GM19035 (cell line): ENCODE measurements around the gene GRIA3.

ENCODE experiments used
- ATAC-seq: cut with Tn5 transposase; IDR thresholded peaks from one replicate; pipeline ENCODE4 v1.9.1; 2021; ENCODE audit not compliant: unreplicated experiment

The GRIA3 gene

DNA sequence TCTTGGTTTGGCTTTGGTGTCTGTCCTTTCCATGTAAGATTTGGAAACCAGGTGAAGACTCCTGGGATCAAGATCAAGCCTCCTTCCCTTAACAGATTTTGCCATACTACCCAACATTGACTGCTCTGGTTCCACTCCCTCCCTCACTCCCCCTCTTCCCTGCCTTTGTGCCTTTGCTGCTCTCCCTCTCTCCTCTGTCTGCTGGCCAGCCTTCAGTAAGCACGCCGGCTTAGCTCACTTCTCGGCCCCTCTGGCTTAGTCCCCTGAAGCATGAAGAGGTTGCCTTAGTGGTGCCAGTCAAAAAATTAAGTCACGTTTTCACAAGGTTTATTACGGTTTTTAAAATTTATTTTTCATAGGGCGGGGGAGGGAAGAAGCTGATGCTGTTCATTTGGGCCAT is 6.0 kb downstream of the GRIA3 start:
- no peak for ATAC-seq

DNA sequence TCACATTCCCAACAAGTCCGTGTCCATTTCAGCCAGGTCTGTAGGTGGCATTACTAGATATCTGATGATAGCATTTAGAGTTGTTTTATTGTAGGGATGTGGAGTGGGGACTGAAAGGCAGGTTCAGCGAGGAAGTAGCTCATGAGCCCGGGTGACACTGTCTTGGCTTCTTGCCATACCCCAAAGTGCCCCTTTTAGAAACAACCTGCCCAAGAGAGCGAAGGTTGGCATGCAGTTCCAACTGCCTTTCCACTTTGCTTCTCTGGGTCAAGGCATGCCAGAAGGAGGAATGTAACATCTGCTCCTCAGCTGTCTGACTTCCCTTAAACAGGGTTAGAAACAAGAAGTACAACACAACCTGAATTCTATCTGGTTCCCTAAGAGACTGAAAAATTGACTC is 9.0 kb downstream of the GRIA3 start:
- ATAC-seq = no peak

DNA sequence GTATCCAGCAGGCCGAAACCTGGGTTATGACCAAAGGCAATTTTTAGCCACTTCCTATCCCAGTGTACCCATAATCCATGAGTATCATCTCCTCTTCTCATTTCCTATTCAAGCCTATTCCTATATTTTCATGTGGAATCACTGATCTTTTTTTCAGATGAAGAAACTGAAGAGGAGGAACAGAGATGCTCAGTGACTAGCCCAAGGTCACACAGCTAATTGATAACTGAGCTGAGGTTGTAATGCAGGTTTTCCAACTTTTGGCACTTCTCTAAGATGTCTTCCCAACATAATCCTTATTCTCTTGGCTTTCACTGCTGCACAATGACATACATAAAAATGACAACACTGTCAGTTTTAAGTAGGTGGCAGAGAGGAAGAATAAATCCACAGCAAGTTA is 15.3 kb downstream of the GRIA3 start:
- ATAC-seq = no peak

DNA sequence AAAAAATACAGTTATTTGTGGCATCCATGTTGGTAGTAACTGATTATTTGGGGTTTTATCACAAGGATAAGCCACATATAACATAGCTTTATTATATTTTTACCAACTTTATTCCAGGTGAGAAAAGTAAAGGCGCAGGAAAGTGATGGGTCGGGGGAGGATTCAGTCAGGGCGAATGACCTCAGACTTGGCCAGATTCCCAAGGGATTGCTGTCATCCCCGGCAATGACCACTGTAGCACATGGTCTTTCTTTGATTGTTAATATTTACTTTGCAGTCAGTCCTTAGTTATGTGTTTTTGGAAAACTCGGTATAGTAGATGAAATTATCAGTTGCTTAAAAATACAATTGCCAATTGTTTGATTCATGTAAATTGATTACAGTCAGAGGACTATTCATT is 17.6 kb downstream of the GRIA3 start:
- ATAC-seq = no peak

DNA sequence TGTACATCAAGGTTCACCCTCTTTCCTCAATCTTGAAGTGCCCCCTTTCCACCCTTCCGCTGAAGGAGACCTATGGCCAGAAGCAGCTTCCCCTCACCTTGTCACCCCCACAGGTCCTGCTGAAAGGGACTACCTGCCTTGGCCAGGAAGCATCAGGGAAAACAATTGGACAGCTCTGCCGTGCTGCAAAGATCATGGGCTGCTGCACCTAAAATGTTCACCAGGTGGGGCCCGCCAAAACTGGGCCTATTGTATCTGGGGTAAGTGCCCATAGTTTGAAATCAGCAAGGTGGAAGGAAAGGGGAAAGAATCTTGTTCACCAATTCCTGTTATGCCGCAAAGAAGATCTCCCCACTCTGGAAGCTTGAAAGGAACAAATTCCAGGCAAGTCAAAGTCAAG is 18.4 kb downstream of the GRIA3 start:
- no peak for ATAC-seq

DNA sequence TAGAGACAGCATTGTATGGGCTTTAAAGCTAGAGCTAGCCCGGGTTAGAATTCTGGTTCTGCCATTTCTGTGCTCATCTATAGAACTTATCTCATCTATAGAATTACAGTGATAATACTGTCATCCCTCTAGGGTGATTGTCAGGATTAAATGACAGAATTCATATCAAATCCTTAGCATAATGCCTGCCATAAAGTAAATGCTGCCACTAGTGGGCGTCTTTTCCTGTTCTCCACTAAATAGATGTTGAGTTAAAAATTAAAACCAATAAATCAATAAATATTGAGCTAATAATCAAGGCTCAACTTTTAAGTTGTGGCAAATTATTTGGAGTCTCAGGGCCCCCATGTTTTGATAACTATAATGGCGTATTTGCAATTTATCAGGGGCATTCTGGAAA is 19.7 kb downstream of the GRIA3 start:
- no peak for ATAC-seq

DNA sequence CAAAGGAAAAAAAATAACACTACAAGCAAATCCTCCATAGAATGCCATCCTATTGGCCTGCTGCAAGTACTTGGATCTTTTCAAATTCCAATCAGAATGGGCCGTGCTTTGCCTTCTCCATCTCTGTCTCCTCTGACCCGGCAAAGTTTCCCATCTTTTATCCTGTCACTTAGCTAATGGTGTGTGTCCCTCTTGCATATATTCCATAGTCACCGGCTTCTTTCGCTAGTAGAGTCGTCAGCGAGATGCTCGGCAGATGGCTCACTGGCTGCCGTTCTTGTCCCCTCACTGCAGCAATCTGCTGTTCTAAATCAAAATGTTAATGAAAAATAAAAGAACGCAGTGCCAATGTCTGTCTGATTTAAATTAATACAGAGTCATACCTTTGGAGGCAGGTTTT is 22.1 kb downstream of the GRIA3 start:
- ATAC-seq = no peak

DNA sequence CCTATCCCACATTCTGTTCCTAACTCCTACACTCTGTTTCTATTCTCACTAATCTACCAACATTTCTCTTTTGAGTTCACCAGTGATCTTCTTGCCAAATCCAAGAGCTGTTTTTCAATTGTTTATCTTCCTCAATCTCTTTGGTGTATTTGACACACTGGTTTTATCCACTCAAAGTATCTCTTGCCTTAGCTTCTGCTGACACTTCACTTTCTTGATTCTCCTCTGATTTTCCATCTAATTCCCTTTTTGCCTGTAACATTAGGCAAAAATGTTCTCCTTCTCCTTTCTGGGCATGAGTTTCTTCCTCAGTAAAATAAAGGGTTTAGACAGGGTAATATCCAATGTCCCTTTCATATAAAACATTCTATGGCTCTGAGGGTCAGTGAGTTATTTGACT is 26.2 kb downstream of the GRIA3 start:
- ATAC-seq = no peak

DNA sequence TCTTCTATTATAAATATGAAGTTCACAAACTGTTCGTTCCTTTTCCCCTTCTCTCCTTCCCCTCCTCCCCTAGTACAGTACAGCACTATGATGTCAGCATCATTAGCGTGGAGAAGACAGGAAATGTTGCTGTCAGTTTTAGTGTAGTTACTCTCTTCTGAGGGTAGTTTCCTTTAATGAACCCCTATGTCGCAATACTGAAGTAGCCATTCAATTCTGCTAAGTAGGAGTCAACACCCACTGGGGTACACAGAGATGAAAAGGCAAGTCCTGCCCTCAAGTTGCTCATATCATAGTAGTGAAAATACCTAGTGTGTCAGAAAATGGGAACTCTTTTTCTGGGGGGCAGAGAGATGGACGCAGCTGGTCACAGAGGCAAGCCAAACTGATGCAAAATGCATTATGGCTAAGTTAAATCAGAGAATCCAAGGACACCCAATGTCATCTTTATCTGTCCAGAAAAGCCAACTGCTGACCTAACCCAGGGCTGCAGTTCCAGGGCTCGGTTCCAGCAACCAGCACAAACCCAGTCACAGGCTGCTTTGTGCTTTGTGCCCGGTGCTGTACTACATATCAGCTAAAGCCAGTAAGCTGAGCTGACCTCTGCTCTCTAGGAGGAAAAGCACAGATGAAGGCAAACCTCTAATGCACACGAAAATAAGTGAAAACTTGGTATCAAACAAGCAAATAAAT is 31.5 kb downstream of the GRIA3 start:
- no peak for ATAC-seq

DNA sequence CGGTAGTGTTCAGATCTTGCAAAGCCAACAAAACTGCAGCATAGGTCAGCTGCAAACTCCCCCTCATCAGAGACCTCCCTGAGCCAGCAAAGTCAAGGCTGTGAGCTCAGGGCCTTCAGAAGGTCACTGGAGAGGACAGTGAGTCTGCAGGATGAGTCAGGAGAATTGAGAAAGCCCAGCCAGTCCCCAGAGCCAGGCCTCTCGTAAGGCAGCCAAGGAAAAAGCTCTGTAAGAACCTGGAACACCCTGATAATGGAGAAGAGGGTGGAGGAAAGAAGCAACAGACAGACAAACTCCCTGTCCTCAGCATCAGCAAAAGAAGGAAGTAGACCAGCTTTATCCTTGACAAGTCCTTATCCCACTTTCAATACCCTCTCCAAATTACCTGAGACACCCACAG is 33.0 kb downstream of the GRIA3 start:
- no peak for ATAC-seq

DNA sequence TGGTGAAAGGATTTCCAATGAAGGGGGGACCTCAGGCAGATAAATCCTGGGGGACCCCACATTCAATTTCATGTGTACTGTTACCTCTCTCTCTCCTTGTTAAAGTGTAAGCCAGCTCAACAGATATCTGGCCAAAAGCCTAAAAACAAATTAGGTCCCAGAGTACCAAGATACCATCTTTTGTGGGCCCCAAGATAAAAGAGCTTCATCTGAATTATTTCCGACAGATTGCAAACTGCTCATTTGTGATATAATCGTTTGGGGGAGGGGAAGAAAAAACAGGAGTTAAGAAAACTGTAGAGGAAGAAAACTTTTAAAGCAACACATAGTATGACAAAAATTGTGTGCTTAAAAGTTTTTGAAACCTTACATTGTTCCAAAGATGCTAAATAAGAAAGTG is 33.6 kb downstream of the GRIA3 start:
- ATAC-seq = no peak

DNA sequence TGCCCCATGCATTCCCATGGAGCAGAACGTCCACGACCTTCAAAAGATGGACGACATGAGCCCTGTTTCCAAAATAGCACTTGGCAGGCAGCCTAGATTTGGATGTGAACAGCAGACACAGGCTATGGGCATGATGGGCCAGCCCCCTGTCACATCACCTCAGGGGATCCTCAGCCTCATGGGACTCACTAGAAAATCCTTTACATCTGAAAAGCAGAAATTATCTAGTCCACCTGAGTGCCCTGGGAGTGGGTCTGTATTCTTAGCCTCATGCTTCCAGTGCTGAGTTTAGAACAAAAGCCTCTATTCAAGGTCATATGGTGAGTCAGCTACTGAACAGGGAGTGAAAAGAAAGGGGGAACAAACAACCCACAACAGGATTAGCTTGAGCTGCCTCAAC is 35.8 kb downstream of the GRIA3 start:
- no peak for ATAC-seq

DNA sequence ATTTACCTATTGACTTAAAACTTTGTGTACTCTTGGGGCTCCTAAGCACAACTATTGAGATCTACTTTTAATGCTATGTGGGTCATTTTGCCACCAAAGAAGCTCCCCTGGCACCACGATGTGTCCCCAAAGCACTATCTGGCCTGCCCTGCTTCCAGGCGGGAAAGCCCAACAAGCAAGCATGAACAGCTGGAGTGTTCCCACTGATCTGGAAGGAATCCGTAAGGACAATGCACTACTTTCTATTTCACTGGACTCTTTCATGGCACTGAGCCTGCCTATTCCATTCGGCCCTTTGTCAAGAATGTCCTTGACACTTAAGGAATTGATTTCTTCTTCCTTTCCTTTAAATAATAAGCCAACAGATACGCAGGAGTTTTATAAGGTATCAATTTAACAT is 38.8 kb downstream of the GRIA3 start:
- no peak for ATAC-seq

DNA sequence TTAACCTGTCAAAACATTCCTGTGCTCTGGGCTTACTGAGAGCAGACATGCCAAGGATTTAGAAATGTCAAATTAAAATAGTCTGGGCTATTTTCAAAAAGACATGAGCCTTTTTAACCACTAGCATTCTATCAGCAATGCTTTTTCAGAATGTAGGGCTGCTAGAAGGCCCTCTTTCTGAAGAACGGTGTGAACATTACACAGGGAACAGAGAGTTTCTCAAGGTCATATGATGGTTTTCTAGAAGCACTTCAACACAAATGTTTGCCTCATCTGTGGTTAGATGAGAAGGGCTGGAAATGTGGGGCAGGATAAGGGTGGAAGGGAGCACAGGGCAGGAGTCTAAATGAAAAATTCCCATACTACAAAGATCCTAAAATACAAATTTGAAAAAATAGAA is 39.3 kb downstream of the GRIA3 start:
- no peak for ATAC-seq

DNA sequence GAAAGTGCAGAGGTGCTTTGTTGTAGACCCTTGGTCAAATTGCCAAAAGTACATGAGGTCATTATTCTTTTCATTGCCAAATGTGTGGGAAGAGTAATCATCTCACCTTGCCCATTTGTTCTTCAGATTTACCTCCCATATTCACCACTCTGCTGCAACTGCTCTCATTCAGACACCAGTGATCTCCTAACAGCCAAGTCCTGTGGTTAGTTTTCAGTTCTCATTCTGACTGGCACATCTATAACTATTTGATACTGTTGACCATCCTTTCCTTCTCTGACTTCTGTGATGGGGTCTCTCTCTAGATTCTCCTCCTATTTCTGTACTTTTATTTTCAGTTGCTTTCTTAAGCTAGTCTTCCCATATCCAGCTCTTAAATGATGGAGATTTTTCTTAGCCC is 39.8 kb downstream of the GRIA3 start:
- ATAC-seq = peak; percentile 98

DNA sequence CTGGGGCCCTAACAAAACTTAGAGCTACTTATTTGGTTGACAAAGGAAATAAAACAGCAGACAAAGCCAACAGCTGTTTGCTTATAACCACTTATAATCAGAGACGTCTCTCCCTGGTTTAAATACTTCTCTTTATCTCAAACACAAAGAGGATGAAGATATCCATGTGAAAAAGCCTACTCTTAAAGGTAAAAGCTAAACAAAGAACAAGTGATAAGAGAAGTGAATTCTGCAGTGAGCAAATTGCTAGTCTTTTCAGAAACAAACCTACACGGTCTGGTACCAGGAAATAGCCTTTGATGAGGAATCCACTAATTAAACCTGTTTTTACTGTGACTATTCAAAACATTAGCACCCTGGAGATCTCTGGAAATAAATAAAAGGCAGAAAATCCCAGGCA is 46.7 kb downstream of the GRIA3 start:
- no peak for ATAC-seq

DNA sequence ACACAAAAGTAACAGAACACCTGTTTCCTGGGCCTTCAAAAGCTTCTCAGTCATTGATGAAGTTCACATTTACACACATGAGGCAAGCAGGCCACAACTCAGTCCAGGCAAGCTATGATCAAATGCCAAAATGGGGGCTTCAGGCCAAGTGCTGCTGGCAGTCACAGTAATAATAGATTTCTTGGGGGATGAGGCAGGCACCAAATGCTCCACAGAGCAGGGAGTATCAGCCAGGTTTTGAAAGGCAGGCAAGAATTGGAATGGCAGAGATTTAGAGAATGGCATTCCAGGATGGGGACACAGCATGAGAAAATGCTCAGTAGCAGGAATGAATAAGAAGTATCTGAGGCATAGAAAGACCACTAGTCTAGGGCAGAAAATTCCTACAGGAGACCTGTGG is 52.8 kb downstream of the GRIA3 start:
- no peak for ATAC-seq

DNA sequence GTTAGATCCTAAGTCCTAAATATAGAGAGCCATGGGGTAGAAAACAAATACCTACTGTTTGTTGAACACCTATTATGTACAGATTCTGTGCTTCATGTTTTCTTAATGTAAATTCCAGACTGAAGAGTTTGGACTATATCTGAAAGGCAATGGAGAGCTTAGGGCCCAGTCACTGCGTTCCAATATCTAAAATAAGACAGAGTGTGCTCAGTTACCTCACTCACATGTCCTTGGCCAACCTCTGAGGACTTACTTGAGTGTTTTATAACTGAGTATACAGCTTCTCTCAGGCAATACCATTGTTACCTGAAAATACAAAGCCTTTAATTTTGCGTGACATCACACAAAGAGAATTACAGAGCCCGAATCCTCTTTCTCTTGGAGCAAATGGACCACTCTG is 53.2 kb downstream of the GRIA3 start:
- no peak for ATAC-seq

DNA sequence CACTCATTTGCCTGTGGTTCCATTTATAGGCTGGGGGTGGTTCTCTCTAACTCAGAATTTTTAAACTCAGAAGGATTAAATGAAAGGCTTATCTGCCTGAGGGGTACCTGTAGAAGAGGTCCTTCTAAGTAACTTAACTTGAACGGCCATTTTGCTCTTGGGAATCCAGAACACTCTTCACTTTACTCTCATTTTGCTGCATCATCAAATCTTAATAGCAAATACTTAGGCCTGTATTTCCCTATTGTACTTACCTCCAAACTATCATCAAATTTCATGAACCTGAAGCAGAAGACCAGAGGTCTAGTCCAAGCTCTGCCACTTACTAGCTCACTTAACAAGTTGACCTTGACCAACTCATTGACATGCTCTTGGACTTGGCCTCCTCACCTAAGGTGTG is 70.4 kb downstream of the GRIA3 start:
- ATAC-seq = no peak

DNA sequence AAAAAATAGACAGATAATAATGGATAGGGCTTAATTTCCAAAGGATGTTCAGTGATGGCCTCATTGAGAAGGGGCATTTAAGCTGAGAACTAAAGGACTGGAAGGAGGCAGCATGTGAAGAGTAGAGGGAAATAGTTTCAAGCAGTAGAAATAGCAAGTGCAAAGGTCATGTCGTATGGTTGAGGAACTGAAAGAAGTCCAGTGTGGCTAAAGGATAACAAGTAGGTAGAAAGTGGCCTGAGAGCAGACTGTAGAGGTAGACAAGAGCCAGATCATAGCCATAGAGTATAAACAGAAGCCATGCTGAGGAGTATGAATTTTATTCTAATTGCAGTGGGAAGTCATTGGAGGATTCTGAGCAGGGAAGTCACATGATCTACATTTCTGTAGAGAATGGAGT is 72.3 kb downstream of the GRIA3 start:
- ATAC-seq = peak; percentile 63

DNA sequence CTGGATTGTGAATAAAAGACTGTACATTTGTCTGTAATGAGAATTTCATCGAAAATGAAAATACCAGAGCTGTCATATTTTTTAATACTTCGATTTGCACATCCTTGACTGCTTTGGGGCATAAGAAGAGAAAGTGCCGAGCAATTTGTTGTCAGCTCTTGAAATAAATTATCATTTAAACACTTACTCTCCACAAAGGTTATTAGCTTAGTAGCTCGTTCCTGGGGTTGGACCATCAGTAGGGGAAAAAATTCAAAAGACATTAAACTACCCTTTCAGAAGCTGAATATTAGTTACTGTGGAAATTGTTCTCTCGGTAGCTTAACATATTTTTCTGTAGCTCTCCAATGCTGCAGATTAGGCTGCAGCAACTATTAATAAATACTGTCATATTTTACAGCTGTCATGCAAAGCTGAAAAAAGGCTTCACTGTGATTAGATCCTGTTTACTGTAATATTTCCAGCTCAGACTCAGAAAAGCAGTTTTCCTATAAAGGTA is 76.9 kb downstream of the GRIA3 start:
- ATAC-seq = no peak

DNA sequence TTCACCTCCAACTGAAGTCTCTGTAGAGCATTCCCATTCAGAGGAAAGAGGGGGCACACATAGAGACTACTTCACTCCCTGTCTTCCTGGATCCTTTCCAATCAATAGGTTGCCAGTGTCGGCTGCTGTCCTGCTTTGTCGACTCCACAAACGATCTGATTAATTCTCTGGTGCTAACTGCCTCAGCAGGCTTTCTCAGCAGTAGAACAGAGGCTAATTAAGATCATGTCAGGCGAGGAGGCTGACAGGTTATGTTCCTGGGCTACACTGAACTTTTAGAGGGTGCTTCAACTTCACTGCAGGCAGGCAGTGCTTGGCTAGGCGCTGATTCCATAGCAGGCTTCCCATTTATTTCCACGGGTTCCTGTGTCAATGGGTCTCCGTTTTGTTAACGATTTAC is 79.2 kb downstream of the GRIA3 start:
- ATAC-seq = no peak

DNA sequence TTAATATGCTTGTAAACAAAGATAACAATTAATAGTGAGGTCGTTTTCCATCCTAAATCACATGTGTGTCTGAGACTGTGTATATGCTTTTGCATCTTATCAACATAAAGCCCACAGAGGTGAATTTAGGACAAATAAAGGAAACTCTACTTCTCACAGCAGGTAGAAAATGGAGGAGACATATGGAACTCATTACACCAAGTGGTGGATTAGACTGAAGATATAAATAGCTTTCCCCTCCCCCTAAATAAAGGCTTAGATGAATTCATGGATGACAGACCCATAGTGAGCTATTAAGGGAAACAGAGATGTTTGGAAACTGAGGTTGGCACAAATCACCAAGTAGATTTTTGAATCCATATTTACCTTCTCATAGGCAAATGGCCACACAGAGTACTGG is 79.7 kb downstream of the GRIA3 start:
- ATAC-seq = no peak
